Type B pancreatic cell (in vitro differentiated cells): ENCODE data around the gene CNNM4. TPM values are rescaled to one million over a fixed set of nuclear protein-coding genes. Genes with fewer than 3 reads are reported as not detected.
"Not testable (repeated sequence)": the region's sequence is repeated elsewhere in the genome, so short reads cannot be mapped to it uniquely, and the experiment has no call there.

Experiments
- DNase-seq: peaks from one replicate; pipeline ENCODE4 v3.0.0; 2021; ENCODE audit warnings: mixed read lengths; ENCODE audit not compliant: unreplicated experiment; ENCODE audit errors: extremely low spot score
- H3K27ac Mint-ChIP-seq: 2 replicates; pipeline ENCODE4 v1.8.0; 2021; ENCODE audit warnings: mild to moderate bottlenecking, mixed read lengths
- H3K27me3 Mint-ChIP-seq: 2 replicates; pipeline ENCODE4 v1.8.0; 2021; ENCODE audit warnings: mixed read lengths
- H3K36me3 Mint-ChIP-seq: 2 replicates; pipeline ENCODE4 v1.8.0; 2021; ENCODE audit warnings: mixed read lengths
- H3K4me1 Mint-ChIP-seq: one replicate; pipeline ENCODE4 v1.8.0; 2021; ENCODE audit warnings: mixed read lengths; ENCODE audit not compliant: unreplicated experiment
- H3K4me3 Mint-ChIP-seq: 2 replicates; pipeline ENCODE4 v1.8.0; 2021; ENCODE audit warnings: mild to moderate bottlenecking, mixed read lengths
- H3K9me3 Mint-ChIP-seq: 2 replicates; pipeline ENCODE4 v1.8.0; 2021; ENCODE audit warnings: mixed read lengths
- total RNA-seq: library from RNA; stranded (reverse); gene quantifications from 2 replicates; pipeline ENCODE4 v1.2.1, GENCODE V29; 2021; ENCODE audit warnings: low replicate concordance
- TF ChIP-seq, protein P1 (sequence below): fragments of 200-600 bp; sonication (generic); conservative IDR thresholded peaks from 2 replicates; pipeline ENCODE4 v1.5.0; 2021; ENCODE audit warnings: antibody characterized with exemption, mild to moderate bottlenecking

The CNNM4 gene
- total RNA-seq, 1 donor from 2014 or later = 14.0 TPM

GRCh38 chr2:96801786-96802595, 41.3 kb downstream of the CNNM4 start:
- no peaks in the 10 kb centered on the region for H3K27me3 Mint-ChIP-seq
- TF ChIP-seq, protein P1, sequence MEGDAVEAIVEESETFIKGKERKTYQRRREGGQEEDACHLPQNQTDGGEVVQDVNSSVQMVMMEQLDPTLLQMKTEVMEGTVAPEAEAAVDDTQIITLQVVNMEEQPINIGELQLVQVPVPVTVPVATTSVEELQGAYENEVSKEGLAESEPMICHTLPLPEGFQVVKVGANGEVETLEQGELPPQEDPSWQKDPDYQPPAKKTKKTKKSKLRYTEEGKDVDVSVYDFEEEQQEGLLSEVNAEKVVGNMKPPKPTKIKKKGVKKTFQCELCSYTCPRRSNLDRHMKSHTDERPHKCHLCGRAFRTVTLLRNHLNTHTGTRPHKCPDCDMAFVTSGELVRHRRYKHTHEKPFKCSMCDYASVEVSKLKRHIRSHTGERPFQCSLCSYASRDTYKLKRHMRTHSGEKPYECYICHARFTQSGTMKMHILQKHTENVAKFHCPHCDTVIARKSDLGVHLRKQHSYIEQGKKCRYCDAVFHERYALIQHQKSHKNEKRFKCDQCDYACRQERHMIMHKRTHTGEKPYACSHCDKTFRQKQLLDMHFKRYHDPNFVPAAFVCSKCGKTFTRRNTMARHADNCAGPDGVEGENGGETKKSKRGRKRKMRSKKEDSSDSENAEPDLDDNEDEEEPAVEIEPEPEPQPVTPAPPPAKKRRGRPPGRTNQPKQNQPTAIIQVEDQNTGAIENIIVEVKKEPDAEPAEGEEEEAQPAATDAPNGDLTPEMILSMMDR = no peak
- no peak overlapping the region for H3K27ac Mint-ChIP-seq
- no peaks in the 10 kb centered on the region for H3K4me1 Mint-ChIP-seq
- H3K4me3 Mint-ChIP-seq = no peak overlapping the region
- peaks cover 4% of the 10 kb centered on the region for H3K36me3 Mint-ChIP-seq
- no peaks in the 10 kb centered on the region for H3K9me3 Mint-ChIP-seq
- DNase-seq = no peak

GRCh38 chr2:96802721-96803120, 42.0 kb downstream of the CNNM4 start:
- no peak for DNase-seq
- TF ChIP-seq, protein P1 = no peak
- no peak overlapping the region for H3K4me3 Mint-ChIP-seq
- peaks cover 4% of the 10 kb centered on the region for H3K36me3 Mint-ChIP-seq
- no peaks in the 10 kb centered on the region for H3K27me3 Mint-ChIP-seq
- H3K9me3 Mint-ChIP-seq = no peaks in the 10 kb centered on the region
- no peak overlapping the region for H3K27ac Mint-ChIP-seq
- H3K4me1 Mint-ChIP-seq = no peaks in the 10 kb centered on the region

GRCh38 chr2:96804986-96805385, 44.3 kb downstream of the CNNM4 start:
- Mint-ChIP-seq H3K27me3 (no peaks in the 10 kb centered on the region), H3K27ac (no peak overlapping the region), H3K9me3 (no peaks in the 10 kb centered on the region), H3K36me3 (peaks cover 10% of the 10 kb centered on the region), H3K4me1 (no peaks in the 10 kb centered on the region), H3K4me3 (no peak overlapping the region)
- no peak for DNase-seq
- TF ChIP-seq, protein P1 = no peak

DNA sequence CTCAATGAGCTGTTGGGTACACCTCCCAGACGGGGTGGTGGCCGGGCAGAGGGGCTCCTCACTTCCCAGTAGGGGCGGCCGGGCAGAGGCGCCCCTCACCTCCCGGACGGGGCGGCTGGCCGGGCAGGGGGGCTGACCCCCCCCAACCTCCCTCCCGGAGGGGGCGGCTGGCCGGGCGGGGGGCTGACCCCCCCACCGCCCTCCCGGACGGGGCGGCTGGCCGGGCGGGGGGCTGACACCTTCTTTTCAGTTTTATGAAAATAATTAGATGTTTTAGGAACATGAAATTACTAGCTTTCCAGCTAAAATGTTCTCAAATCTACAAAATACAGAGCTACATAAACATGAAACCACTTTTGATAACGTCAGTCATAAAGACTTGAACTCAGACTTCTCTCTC, 45.2 kb downstream of the CNNM4 start:
- H3K27ac Mint-ChIP-seq, H3K27me3 Mint-ChIP-seq, H3K4me3 Mint-ChIP-seq, H3K9me3 Mint-ChIP-seq, H3K4me1 Mint-ChIP-seq, DNase-seq: not testable (repeated sequence)
- H3K36me3 Mint-ChIP-seq = peaks cover 10% of the 10 kb centered on the region

DNA sequence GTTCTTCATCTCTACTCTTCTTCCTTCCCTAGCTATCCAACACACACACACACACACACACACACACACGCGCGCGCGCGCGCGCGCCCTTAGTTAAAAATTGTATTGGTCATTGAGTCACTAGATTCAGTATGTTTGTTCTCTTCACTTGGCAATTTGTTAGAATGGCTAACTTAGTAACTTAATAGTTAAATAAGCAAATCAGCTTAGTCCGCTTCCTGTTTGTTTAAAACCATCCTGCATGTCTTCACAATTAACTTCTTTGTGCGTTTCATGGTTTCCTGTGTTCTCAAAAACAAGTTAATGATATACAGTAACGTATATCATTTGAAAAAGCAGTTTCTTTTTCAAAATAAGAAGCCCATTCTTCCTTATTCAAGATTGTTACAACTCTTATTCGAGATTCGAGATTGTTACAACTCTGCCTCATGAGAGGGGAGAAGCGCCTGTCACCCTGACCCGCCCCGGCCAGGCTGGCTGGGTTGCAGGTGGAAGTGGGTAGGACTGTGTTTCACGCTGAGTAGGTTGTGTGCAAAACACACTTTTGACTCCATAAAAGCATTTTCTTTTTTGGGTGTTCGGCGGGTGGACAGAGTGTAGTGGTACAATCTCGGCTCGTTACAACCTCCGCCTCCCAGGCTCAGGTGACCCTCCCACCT, 45.9 kb downstream of the CNNM4 start:
- Mint-ChIP-seq H3K4me1 (no peaks in the 10 kb centered on the region), H3K27ac (no peak overlapping the region), H3K27me3 (no peaks in the 10 kb centered on the region), H3K4me3 (no peak overlapping the region), H3K36me3 (peaks cover 10% of the 10 kb centered on the region), H3K9me3 (no peaks in the 10 kb centered on the region)
- TF ChIP-seq, protein P1 = no peak
- no peak for DNase-seq

DNA sequence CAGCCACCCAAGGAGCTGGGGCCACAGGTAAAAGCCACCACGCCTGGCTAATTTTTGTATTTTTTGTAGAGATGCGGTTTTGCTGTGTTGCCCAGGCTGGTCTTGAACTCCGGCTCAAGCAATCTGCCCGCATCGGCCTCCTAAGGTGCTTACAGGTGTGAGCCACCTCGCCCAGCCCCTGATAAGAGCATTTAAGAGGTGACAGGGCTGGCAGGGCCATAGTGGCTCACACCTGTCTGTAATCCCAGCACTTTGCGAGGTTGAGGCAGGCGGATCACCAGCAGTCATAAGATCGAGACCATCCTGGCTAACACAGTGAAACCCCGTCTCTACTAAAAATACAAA, 46.4 kb downstream of the CNNM4 start:
- Mint-ChIP-seq H3K36me3 (peaks cover 10% of the 10 kb centered on the region), H3K27ac (no peak overlapping the region), H3K4me1 (no peaks in the 10 kb centered on the region), H3K4me3 (no peak overlapping the region), H3K27me3 (no peaks in the 10 kb centered on the region), H3K9me3 (no peaks in the 10 kb centered on the region)
- DNase-seq = no peak
- TF ChIP-seq, protein P1 = no peak
